ENCODE data around the gene ZNF268. TPM values are rescaled to one million over a fixed set of nuclear protein-coding genes. Genes with fewer than 3 reads are reported as not detected.

Gene ZNF268
- polyA plus RNA-seq, 3 donors = 3.3 to 6.0 (median 5.8) TPM

- no peak overlapping the region for H3K9ac ChIP-seq (ENCODE audit: insufficient read depth, low read length, poor library complexity, severe bottlenecking)
- H3K4me2 ChIP-seq (replicated peaks; ENCODE audit: extremely low read depth, low read length, poor library complexity, severe bottlenecking) = no peak overlapping the region
- Mint-ChIP-seq H3K27ac (no peak overlapping the region), H3K4me3 (no peak overlapping the region), H3K9me3 (peaks cover 75 to 99% (median 96%) of the 10 kb centered on the region in 7 donors), H3K36me3 (peaks cover 100% of the 10 kb centered on the region in 2 donors), H3K4me1 (no peaks in the 10 kb centered on the region), H3K27me3 (ENCODE audit: low read depth in 3 of 3) (peaks cover 0 to 1% (median 0%) of the 10 kb centered on the region in 3 donors)
- no peak overlapping the region for H2AFZ ChIP-seq (ENCODE audit: insufficient read depth, low read depth, low read length, poor library complexity, severe bottlenecking)
- H3K79me2 ChIP-seq (ENCODE audit: insufficient read depth, low read length) = no peaks in the 10 kb centered on the region
- no peak for DNase-seq
- H4K20me1 ChIP-seq (ENCODE audit: insufficient read depth, low read length) = no peaks in the 10 kb centered on the region
- TF ChIP-seq, protein P1, sequence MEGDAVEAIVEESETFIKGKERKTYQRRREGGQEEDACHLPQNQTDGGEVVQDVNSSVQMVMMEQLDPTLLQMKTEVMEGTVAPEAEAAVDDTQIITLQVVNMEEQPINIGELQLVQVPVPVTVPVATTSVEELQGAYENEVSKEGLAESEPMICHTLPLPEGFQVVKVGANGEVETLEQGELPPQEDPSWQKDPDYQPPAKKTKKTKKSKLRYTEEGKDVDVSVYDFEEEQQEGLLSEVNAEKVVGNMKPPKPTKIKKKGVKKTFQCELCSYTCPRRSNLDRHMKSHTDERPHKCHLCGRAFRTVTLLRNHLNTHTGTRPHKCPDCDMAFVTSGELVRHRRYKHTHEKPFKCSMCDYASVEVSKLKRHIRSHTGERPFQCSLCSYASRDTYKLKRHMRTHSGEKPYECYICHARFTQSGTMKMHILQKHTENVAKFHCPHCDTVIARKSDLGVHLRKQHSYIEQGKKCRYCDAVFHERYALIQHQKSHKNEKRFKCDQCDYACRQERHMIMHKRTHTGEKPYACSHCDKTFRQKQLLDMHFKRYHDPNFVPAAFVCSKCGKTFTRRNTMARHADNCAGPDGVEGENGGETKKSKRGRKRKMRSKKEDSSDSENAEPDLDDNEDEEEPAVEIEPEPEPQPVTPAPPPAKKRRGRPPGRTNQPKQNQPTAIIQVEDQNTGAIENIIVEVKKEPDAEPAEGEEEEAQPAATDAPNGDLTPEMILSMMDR (IDR thresholded peaks at IDR 0.05) = no peak
- H3K36me3 ChIP-seq (replicated peaks in 1 of 2; ENCODE audit: control insufficient read depth in 1 of 2, insufficient read depth in 2 of 2, low read length in 2 of 2) = peaks cover 96 to 100% of the 10 kb centered on the region in 2 donors
- H3K4me3 ChIP-seq (replicated peaks in 1 of 3; ENCODE audit: low read depth in 2 of 3, low read length in 3 of 3) = peak overlapping the region in 1 of 3 experiments; percentile 1
- no CpG with 5 or more reads among the region's 2 CpGs for WGBS (ENCODE audit: insufficient coverage)
- no peaks in the 10 kb centered on the region for H3K4me1 ChIP-seq (ENCODE audit: control insufficient read depth in 1 of 2, insufficient read depth in 2 of 2, low read length in 2 of 2)
- no peak overlapping the region for H3K27ac ChIP-seq (ENCODE audit: low read depth in 1 of 2, low read length in 2 of 2)
- peaks cover 87 to 100% of the 10 kb centered on the region in 2 donors for H3K9me3 ChIP-seq (replicated peaks in 1 of 2; ENCODE audit: control insufficient read depth in 1 of 2, insufficient read depth in 1 of 2, low read length in 2 of 2)
- intact Hi-C loops (cut with micrococcal nuclease) = no loop called here
- no peaks in the 10 kb centered on the region for H3K27me3 ChIP-seq (ENCODE audit: control insufficient read depth in 2 of 2, insufficient read depth in 2 of 2, low read length in 2 of 2)
Measured at GRCh38 chr12:133190176-133190575, 8.9 kb downstream of the ZNF268 start.

DNA sequence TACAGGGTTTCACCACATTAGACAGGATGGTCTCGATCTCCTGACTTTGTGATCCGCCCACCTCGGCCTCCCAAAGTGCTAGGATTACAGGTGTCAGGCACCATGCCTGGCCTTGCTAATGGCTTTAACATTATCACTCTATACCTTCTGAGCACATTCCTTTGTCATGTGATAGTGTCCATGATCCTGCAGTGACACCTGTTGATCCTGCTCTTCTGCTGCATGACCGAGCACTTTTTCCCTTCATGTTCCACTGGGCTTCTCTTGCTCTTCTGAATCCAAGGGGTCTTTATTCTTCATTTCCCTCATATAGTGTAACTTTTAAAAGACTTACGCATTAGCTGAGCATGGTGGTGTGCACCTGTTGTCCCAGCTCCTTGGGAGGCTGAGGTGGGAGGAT lies 11.6 kb downstream of the ZNF268 start:
- peaks cover 77 to 93% of the 10 kb centered on the region in 2 donors for H3K9me3 ChIP-seq (replicated peaks in 1 of 2; ENCODE audit: control insufficient read depth in 1 of 2, insufficient read depth in 1 of 2, low read length in 2 of 2)
- H3K4me3 Mint-ChIP-seq = no peak overlapping the region
- peaks cover 82 to 89% of the 10 kb centered on the region in 2 donors for H3K36me3 Mint-ChIP-seq
- no peaks in the 10 kb centered on the region for H3K4me1 Mint-ChIP-seq
- H3K36me3 ChIP-seq (replicated peaks in 1 of 2; ENCODE audit: control insufficient read depth in 1 of 2, insufficient read depth in 2 of 2, low read length in 2 of 2) = peaks cover 76 to 87% of the 10 kb centered on the region in 2 donors
- no peak overlapping the region for H3K27ac Mint-ChIP-seq
- H3K9ac ChIP-seq (ENCODE audit: insufficient read depth, low read length, poor library complexity, severe bottlenecking) = no peak overlapping the region
- H3K27ac ChIP-seq (ENCODE audit: low read depth in 1 of 2, low read length in 2 of 2) = no peak overlapping the region
- H3K27me3 Mint-ChIP-seq (ENCODE audit: low read depth in 3 of 3) = peaks cover 0 to 1% (median 0%) of the 10 kb centered on the region in 3 donors
- 97% methylated on average over 5 of the region's 5 CpGs for WGBS (ENCODE audit: insufficient coverage)
- TF ChIP-seq, protein P1 (IDR thresholded peaks at IDR 0.05) = no peak
- no peaks in the 10 kb centered on the region for H3K79me2 ChIP-seq (ENCODE audit: insufficient read depth, low read length)
- DNase-seq = no peak
- H2AFZ ChIP-seq (ENCODE audit: insufficient read depth, low read depth, low read length, poor library complexity, severe bottlenecking) = no peak overlapping the region
- no peak overlapping the region for H3K4me2 ChIP-seq (replicated peaks; ENCODE audit: extremely low read depth, low read length, poor library complexity, severe bottlenecking)
- intact Hi-C loops (cut with micrococcal nuclease) = no loop called here
- H3K27me3 ChIP-seq (ENCODE audit: control insufficient read depth in 2 of 2, insufficient read depth in 2 of 2, low read length in 2 of 2) = no peaks in the 10 kb centered on the region
- peak overlapping the region in 1 of 3 experiments; percentile 1 for H3K4me3 ChIP-seq (replicated peaks in 1 of 3; ENCODE audit: low read depth in 2 of 3, low read length in 3 of 3)
- H4K20me1 ChIP-seq (ENCODE audit: insufficient read depth, low read length) = no peaks in the 10 kb centered on the region
- H3K9me3 Mint-ChIP-seq = peaks cover 72 to 89% (median 86%) of the 10 kb centered on the region in 7 donors
- no peaks in the 10 kb centered on the region for H3K4me1 ChIP-seq (ENCODE audit: control insufficient read depth in 1 of 2, insufficient read depth in 2 of 2, low read length in 2 of 2)
